H1 (cell line): Measurements from ENCODE around the gene SP9. TPM values are rescaled to one million over a fixed set of nuclear protein-coding genes. Genes with fewer than 3 reads are reported as not detected.

ENCODE experiments used
- CTCF ChIA-PET: fragments of 300-600 bp; sonication (Branson Sonifier 250); formaldehyde crosslinking; loops from one replicate; lab custom pipeline; 2021; ENCODE audit not compliant: partially characterized antibody; lab: Charles Lee
- POLR2A ChIA-PET: fragments of 300-600 bp; sonication (Branson Sonifier 250); formaldehyde crosslinking; loops from one replicate; lab custom pipeline; 2021; ENCODE audit warnings: inconsistent platforms; ENCODE audit not compliant: partially characterized antibody; lab: Charles Lee
- DNase-seq, 2 experiments: peaks; one replicate each; pipeline versions ENCODE4 v3.0.0 to v3.0.0-alpha.2; 2010 to 2022; ENCODE audit warnings: low spot score in 2 of 2, low read depth in 1 of 2, mixed read lengths in 1 of 2
- FAIRE-seq: peaks from 2 replicates; lab custom pipeline; 2011; peaks lifted over from hg19 to GRCh38; lab: Jason Lieb, UNC
- H2AFZ ChIP-seq: 2 replicates; pipeline ENCODE4 v1.8.1; 2012; ENCODE audit warnings: low read length, inconsistent platforms
- H2AK5ac ChIP-seq: 2 replicates; pipeline ENCODE4 v1.6.1; 2013; ENCODE audit warnings: low read depth, low read length
- H2BK120ac ChIP-seq: replicated peaks from 2 replicates; pipeline ENCODE3; 2013; ENCODE audit warnings: low read depth, low read length, inconsistent platforms
- H2BK12ac ChIP-seq: 2 replicates; pipeline ENCODE4 v1.6.1; 2013; ENCODE audit warnings: low read depth, low read length
- H2BK15ac ChIP-seq: 2 replicates; pipeline ENCODE4 v1.6.1; 2013; ENCODE audit warnings: low read length
- H2BK20ac ChIP-seq: 2 replicates; pipeline ENCODE4 v1.6.1; 2013; ENCODE audit warnings: low read length
- H2BK5ac ChIP-seq: 2 replicates; pipeline ENCODE4 v1.6.1; 2013; ENCODE audit warnings: low read depth, low read length
- H3K14ac ChIP-seq: 2 replicates; pipeline ENCODE4 v1.6.1; 2013; ENCODE audit warnings: inconsistent platforms; ENCODE audit not compliant: insufficient read length
- H3K18ac ChIP-seq: 2 replicates; pipeline ENCODE4 v1.6.1; 2013; ENCODE audit warnings: low read length; ENCODE audit errors: extremely low read depth
- H3K23ac ChIP-seq: 2 replicates; pipeline ENCODE4 v1.6.1; 2013; ENCODE audit warnings: inconsistent platforms; ENCODE audit not compliant: insufficient read length
- H3K23me2 ChIP-seq: 2 replicates; pipeline ENCODE4 v1.6.1; 2013; ENCODE audit warnings: low read depth, low read length
- H3K27ac ChIP-seq: 2 replicates; pipeline ENCODE4 v1.6.1; 2011; ENCODE audit warnings: low read depth, low read length, inconsistent platforms
- H3K27me3 ChIP-seq, 4 experiments: replicated peaks in 1 of 4; 1 replicate in 1 of 4; 2 replicates in 3 of 4; pipeline versions ENCODE4 v1.6.1 to v1.8.1; 2011 to 2013; ENCODE audit warnings: low read length in 3 of 4, mild to moderate bottlenecking in 3 of 4, inconsistent platforms in 2 of 4, mixed read lengths in 2 of 4, moderate library complexity in 1 of 4; ENCODE audit not compliant: control insufficient read depth in 3 of 4, insufficient read depth in 3 of 4; ENCODE audit errors: extremely low read depth in 1 of 4
- H3K36me3 ChIP-seq, 4 experiments: 2 replicates each; pipeline versions ENCODE4 v1.6.1 to v1.8.1; 2011 to 2013; ENCODE audit warnings: mild to moderate bottlenecking in 4 of 4, low read length in 3 of 4, moderate library complexity in 2 of 4, control low read depth in 1 of 4, inconsistent platforms in 1 of 4; ENCODE audit not compliant: insufficient read depth in 4 of 4, control insufficient read depth in 2 of 4
- H3K4ac ChIP-seq: replicated peaks from 2 replicates; pipeline ENCODE3; 2013; ENCODE audit warnings: low read length, low read depth, mixed read lengths, inconsistent platforms; ENCODE audit not compliant: insufficient read length
- H3K4me1 ChIP-seq, 4 experiments: replicated peaks in 1 of 4; 1 replicate in 1 of 4; 2 replicates in 3 of 4; pipeline versions ENCODE4 v1.6.1 to v1.8.1; 2011 to 2013; ENCODE audit warnings: low read length in 3 of 4, inconsistent platforms in 2 of 4, mixed read lengths in 1 of 4; ENCODE audit not compliant: insufficient read depth in 4 of 4, control insufficient read depth in 3 of 4
- H3K4me2 ChIP-seq, 2 experiments: 2 replicates each; pipeline versions ENCODE4 v1.6.1 to v1.8.1; 2011 to 2013; ENCODE audit warnings: low read depth in 2 of 2, low read length in 2 of 2, control low read depth in 1 of 2, inconsistent platforms in 1 of 2, mild to moderate bottlenecking in 1 of 2; ENCODE audit not compliant: insufficient read depth in 1 of 2
- H3K4me3 ChIP-seq, 4 experiments: fragments of 200-600, 300-600 bp in 1 of 4; sonication (generic), shearing (Covaris generic), sonication (Bioruptor Twin) in 1 of 4; 2 replicates each; pipeline versions ENCODE4 v1.5.1 to v1.8.1; 2011 to 2016; ENCODE audit warnings: low read length in 4 of 4, low read depth in 3 of 4, control low read depth in 2 of 4, inconsistent platforms in 2 of 4, mild to moderate bottlenecking in 2 of 4, mixed read lengths in 1 of 4, moderate library complexity in 1 of 4; ENCODE audit not compliant: insufficient read depth in 2 of 4; ENCODE audit errors: extremely low read depth in 1 of 4
- H3K56ac ChIP-seq: replicated peaks from 2 replicates; pipeline ENCODE3; 2013; ENCODE audit warnings: low read depth, mild to moderate bottlenecking, mixed read lengths, low read length, inconsistent platforms; ENCODE audit not compliant: insufficient read length
- H3K79me1 ChIP-seq: 2 replicates; pipeline ENCODE4 v1.6.1; 2013; ENCODE audit warnings: low read depth, low read length, control low read depth
- H3K79me2 ChIP-seq, 2 experiments: 2 replicates each; pipeline versions ENCODE4 v1.6.1 to v1.8.1; 2012 to 2013; ENCODE audit warnings: low read length in 2 of 2, mild to moderate bottlenecking in 2 of 2, inconsistent platforms in 1 of 2; ENCODE audit not compliant: insufficient read depth in 2 of 2, control insufficient read depth in 1 of 2
- H3K9ac ChIP-seq, 4 experiments: replicated peaks in 1 of 4; 1 replicate in 1 of 4; 2 replicates in 3 of 4; pipeline versions ENCODE4 v1.6.1 to v1.8.1; 2011 to 2013; ENCODE audit warnings: low read depth in 3 of 4, low read length in 3 of 4, control low read depth in 2 of 4, mild to moderate bottlenecking in 2 of 4, moderate library complexity in 2 of 4, inconsistent platforms in 1 of 4; ENCODE audit errors: extremely low read depth in 1 of 4
- H3K9me3 ChIP-seq, 2 experiments: 2 replicates each; pipeline versions ENCODE4 v1.6.1 to v1.8.1; 2012 to 2013; ENCODE audit warnings: mild to moderate bottlenecking in 2 of 2, moderate library complexity in 2 of 2, control low read depth in 1 of 2, inconsistent platforms in 1 of 2, low read depth in 1 of 2, low read length in 1 of 2, mixed read lengths in 1 of 2; ENCODE audit not compliant: insufficient read depth in 2 of 2
- H4K20me1 ChIP-seq, 2 experiments: replicated peaks in 1 of 2; 2 replicates each; pipeline versions ENCODE3 to v1.8.1; 2011 to 2013; ENCODE audit warnings: inconsistent platforms in 2 of 2, low read length in 2 of 2, mild to moderate bottlenecking in 1 of 2; ENCODE audit not compliant: insufficient read depth in 2 of 2, control insufficient read depth in 1 of 2
- H4K5ac ChIP-seq: 2 replicates; pipeline ENCODE4 v1.6.1; 2013; ENCODE audit warnings: low read length, low read depth, mixed read lengths, inconsistent platforms; ENCODE audit not compliant: insufficient read length
- H4K8ac ChIP-seq: 2 replicates; pipeline ENCODE4 v1.8.0; 2013; ENCODE audit warnings: mild to moderate bottlenecking, moderate library complexity, low read length, inconsistent platforms; ENCODE audit not compliant: insufficient read depth; ENCODE audit errors: extremely low read depth
- H4K91ac ChIP-seq: replicated peaks from 2 replicates; pipeline ENCODE3; 2013; ENCODE audit warnings: low read length, mixed read lengths, inconsistent platforms; ENCODE audit not compliant: insufficient read length
- EGR1 ChIP-seq: IDR thresholded peaks from 2 replicates; pipeline ENCODE4 v1.6.1; 2011; ENCODE audit warnings: low read depth, low read length, borderline replicate concordance
- KDM1A ChIP-seq: fragments of 200-600, 300-600 bp; sonication (generic); IDR thresholded peaks from 2 replicates; pipeline ENCODE4 v1.7.1; 2016; ENCODE audit warnings: mild to moderate bottlenecking, low read length, borderline replicate concordance
- WGBS, 2 experiments: shearing (Covaris generic) in 1 of 2; methylation state at CpG; one replicate each; pipeline versions ENCODE4 v1.1.6 to v1.1.7; 2013 to 2015; ENCODE audit warnings: low lambda C conversion rate in 2 of 2, mixed read lengths in 2 of 2, inconsistent platforms in 1 of 2, low coverage in 1 of 2, missing lambda C conversion rate in 1 of 2; ENCODE audit not compliant: insufficient replicate concordance in 2 of 2, insufficient coverage in 1 of 2, insufficient read length in 1 of 2; ENCODE audit errors: extremely low coverage in 1 of 2, missing lambda C conversion rate in 1 of 2; 5-methylcytosine and 5-hydroxymethylcytosine counted together
- polyA plus RNA-seq, 7 experiments: library from polyadenylated mRNA; depleted of rRNA in 3 of 7; stranded (reverse) in 5 of 7; unstranded in 2 of 7; fragments of >200 nt in 5 of 7; fragments of 200-250 nt in 2 of 7; gene quantifications; 1 replicate in 5 of 7; 2 replicates in 1 of 7; 4 replicates in 1 of 7; pipeline versions ENCODE4 v1.2.1 to v1.2.3, GENCODE V29; 2011 to 2013; ENCODE audit warnings: missing spikeins in 2 of 7, mixed read lengths in 2 of 7
- total RNA-seq: library from RNA; stranded (reverse); fragmentation: NEBNext Ultra II Directional; extraction: Animal tissue kit (Norgen Biotek cat#: 25700); gene quantifications from 2 replicates; pipeline ENCODE4 v1.2.1, GENCODE V29; 2021

The SP9 gene
- total and polyA plus RNA-seq, 2 of the 8 experiments (the other 6 are each of a cell fraction or from before 2014, with no cell fraction given), result 0.03 to 0.11 TPM

GRCh38 chr2:174292908-174293307, 41.8 kb upstream of the SP9 start:
- H3K36me3 ChIP-seq, result no peaks in the 10 kb centered on the region
- H3K4me1 ChIP-seq, result peaks cover 0 to under 1% (median 0%) of the 10 kb centered on the region in 4 experiments; a peak in 1 of 7 replicates
- no peak overlapping the region for H3K18ac ChIP-seq
- no peak overlapping the region for H2AFZ ChIP-seq
- no peak for FAIRE-seq
- H3K4ac ChIP-seq, result no peak overlapping the region
- no peak overlapping the region for H2BK12ac ChIP-seq
- 90% methylated on average over 1 of the region's 1 CpG; no CpG with 5 or more reads in 1 of the 2 experiments for WGBS, 2 experiments
- H3K23me2 ChIP-seq, result no peaks in the 10 kb centered on the region
- no peak overlapping the region for H2BK5ac ChIP-seq
- DNase-seq, result no peak
- H3K79me1 ChIP-seq, result no peaks in the 10 kb centered on the region
- H3K79me2 ChIP-seq, result no peaks in the 10 kb centered on the region
- H4K91ac ChIP-seq, result no peak overlapping the region
- no peak overlapping the region for H3K27ac ChIP-seq
- no peak overlapping the region for H2AK5ac ChIP-seq
- H3K27me3 ChIP-seq, result no peaks in the 10 kb centered on the region
- no peak overlapping the region for H4K5ac ChIP-seq
- no peak overlapping the region for H2BK20ac ChIP-seq
- H2BK120ac ChIP-seq, result no peak overlapping the region
- no peak overlapping the region for H2BK15ac ChIP-seq
- H4K8ac ChIP-seq, result no peak overlapping the region
- H3K14ac ChIP-seq, result no peak overlapping the region
- no peak overlapping the region for H3K9ac ChIP-seq
- CTCF ChIA-PET, result interaction anchor here (0.6 kb wide), 1 partner anchor 14 kb away, joined by 3 read pairs; no protein-coding TSS in a partner anchor
- H3K56ac ChIP-seq, result no peak overlapping the region
- H3K23ac ChIP-seq, result no peak overlapping the region
- TF ChIP-seq EGR1, result no peak
- peak; percentile 67 for TF ChIP-seq KDM1A
- POLR2A ChIA-PET, result no interaction called here
- no peak overlapping the region for H3K4me2 ChIP-seq
- H3K9me3 ChIP-seq, result peaks cover 3 to 4% of the 10 kb centered on the region in 2 experiments; a peak in 1 of 4 replicates
- no peaks in the 10 kb centered on the region for H4K20me1 ChIP-seq
- H3K4me3 ChIP-seq, result no peak overlapping the region
